Suprapubic skin (tissue), 4 donors: ENCODE results near the gene CNTNAP3B.
"Not testable (repeated sequence)": the region's sequence is repeated elsewhere in the genome, so short reads cannot be mapped to it uniquely, and the experiment has no call there.

ENCODE experiments used
- CTCF ChIP-seq, 2 donors: fragments of 200-600 bp in 1 of 2; fragments of 450-650 bp in 1 of 2; sonication (generic) in 1 of 2; IDR thresholded peaks; one replicate each; pipeline ENCODE4 v1.5.1; 2016 to 2019; ENCODE audit warnings: antibody characterized with exemption in 2 of 2, mild to moderate bottlenecking in 1 of 2, moderate library complexity in 1 of 2
- EP300 ChIP-seq: sonication (generic); formaldehyde crosslinking; IDR thresholded peaks from one replicate; pipeline ENCODE4 v1.6.1; 2017; ENCODE audit warnings: antibody characterized with exemption
- POLR2A ChIP-seq, 2 donors: fragments of 450-650 bp; IDR thresholded peaks; one replicate each; pipeline ENCODE4 v1.6.1; 2017; ENCODE audit warnings: antibody characterized with exemption in 2 of 2, mild to moderate bottlenecking in 2 of 2, moderate library complexity in 2 of 2
- POLR2AphosphoS5 ChIP-seq, 3 donors: sonication (generic); formaldehyde crosslinking; IDR thresholded peaks; one replicate each; pipeline ENCODE4 v1.6.1; 2017; ENCODE audit warnings: antibody characterized with exemption in 3 of 3

GRCh38 chr9:41941738-41942137 lies 187.5 kb downstream of the CNTNAP3B start:
- TF ChIP-seq POLR2A (IDR thresholded peaks at IDR 0.05); CTCF (IDR thresholded peaks at IDR 0.05); POLR2AphosphoS5 (IDR thresholded peaks at IDR 0.05); EP300: not testable (repeated sequence)
